Upper lobe of right lung (tissue), 1 donor: Measurements from ENCODE around the gene IL36A. TPM values are rescaled to one million over a fixed set of nuclear protein-coding genes. Genes with fewer than 3 reads are reported as not detected.

Source experiments
- ATAC-seq: fragments of 200-7000 bp; cut with Tn5 transposase; one replicate; pipeline ENCODE4 v1.9.1; 2020; ENCODE audit warnings: mild to moderate bottlenecking, moderate library complexity
- DNase-seq: peaks from one replicate; pipeline ENCODE4 v3.0.0-alpha.2; 2020
- H3K27ac ChIP-seq: fragments of 200-600 bp; one replicate; pipeline ENCODE4 v1.8.0; 2022
- H3K27me3 ChIP-seq: fragments of 200-600 bp; one replicate; pipeline ENCODE4 v1.8.0; 2022; ENCODE audit warnings: mild to moderate bottlenecking
- H3K36me3 ChIP-seq: fragments of 200-600 bp; one replicate; pipeline ENCODE4 v1.8.0; 2022
- H3K4me1 ChIP-seq: fragments of 200-600 bp; one replicate; pipeline ENCODE4 v1.8.0; 2022
- H3K4me3 ChIP-seq: fragments of 200-600 bp; one replicate; pipeline ENCODE4 v1.8.0; 2022; ENCODE audit warnings: mild to moderate bottlenecking
- H3K9me3 ChIP-seq: fragments of 200-600 bp; one replicate; pipeline ENCODE4 v1.8.0; 2022
- CTCF ChIP-seq: fragments of 200-600 bp; IDR thresholded peaks from one replicate; pipeline ENCODE4 v1.8.0; 2022; ENCODE audit warnings: antibody characterized with exemption
- intact Hi-C: fragments of 100-400 bp; cut with DNase I; formaldehyde crosslinking; loops from one replicate; pipeline ENCODE4 v1.11.0; 2022
- total RNA-seq: library from RNA; stranded (reverse); fragmentation: NEBNext Ultra II Directional; extraction: Animal tissue kit (Norgen Biotek cat#: 25700); gene quantifications from one replicate; pipeline ENCODE4 v1.2.1, GENCODE V29; 2021
- donor health status: DM: no; HTN: yes; CAD: no; lungs with severe emphysema.

Gene IL36A
- total RNA-seq, 1 donor from 2014 or later: not detected

- intact Hi-C loops: no loop called here
- Histone ChIP-seq H3K9me3 (no peaks in the 10 kb centered on the region), H3K4me1 (no peaks in the 10 kb centered on the region), H3K4me3 (no peak overlapping the region), H3K36me3 (no peaks in the 10 kb centered on the region), H3K27ac (no peak overlapping the region), H3K27me3 (no peaks in the 10 kb centered on the region)
- DNase-seq (no peak), ATAC-seq (peak; percentile 40)
- TF ChIP-seq CTCF: no peak
These were observed 45.9 kb downstream of the IL36A start for GRCh38 chr2:113050921-113051895.

- no peaks in the 10 kb centered on the region for H3K9me3 ChIP-seq
- no peak within 1 kb of the TSS for H3K27ac ChIP-seq
- H3K36me3 ChIP-seq: no peaks in the 10 kb centered on the region
- no peaks in the 10 kb centered on the region for H3K4me1 ChIP-seq
- intact Hi-C loops: no loop called here
- H3K4me3 ChIP-seq: no peak within 1 kb of the TSS
- ATAC-seq (no peak), DNase-seq (no peak)
- no peak for TF ChIP-seq CTCF
- no peaks in the 10 kb centered on the region for H3K27me3 ChIP-seq
These were observed 47.2 kb downstream of the IL36A start, which contains the start of gene IL36B for GRCh38 chr2:113052396-113052917. Gene IL36B (minus strand): TSS chr2:113052867.

- Histone ChIP-seq H3K27me3 (no peaks in the 10 kb centered on the region), H3K27ac (no peak overlapping the region), H3K36me3 (no peaks in the 10 kb centered on the region), H3K4me1 (no peaks in the 10 kb centered on the region), H3K4me3 (no peak overlapping the region), H3K9me3 (no peaks in the 10 kb centered on the region)
- ATAC-seq (no peak), DNase-seq (no peak)
- TF ChIP-seq CTCF: no peak
- intact Hi-C loops: no loop called here
These were observed 48.4 kb downstream of the IL36A start for GRCh38 chr2:113053666-113054065.

- Histone ChIP-seq H3K27ac (no peak overlapping the region), H3K36me3 (no peaks in the 10 kb centered on the region), H3K27me3 (no peaks in the 10 kb centered on the region), H3K4me3 (no peak overlapping the region), H3K9me3 (no peaks in the 10 kb centered on the region), H3K4me1 (no peaks in the 10 kb centered on the region)
- DNase-seq (no peak), ATAC-seq (no peak)
- intact Hi-C loops: no loop called here
- no peak for TF ChIP-seq CTCF
These were observed 48.8 kb downstream of the IL36A start for GRCh38 chr2:113054066-113054465.

GRCh38 chr2:113056521-113056920 lies 51.3 kb downstream of the IL36A start:
- ATAC-seq (no peak), DNase-seq (no peak)
- no peak for TF ChIP-seq CTCF
- H3K4me1 ChIP-seq: no peaks in the 10 kb centered on the region
- no peak overlapping the region for H3K27ac ChIP-seq
- H3K36me3 ChIP-seq: no peaks in the 10 kb centered on the region
- no peaks in the 10 kb centered on the region for H3K27me3 ChIP-seq
- H3K9me3 ChIP-seq: no peaks in the 10 kb centered on the region
- no peak overlapping the region for H3K4me3 ChIP-seq
- intact Hi-C loops: no loop called here
